Loucy (cell line): ENCODE measurements around the gene CFAP210.

Experiments used
- H2AFZ ChIP-seq: fragments of 200-600 bp; sonication (generic); 2 replicates; pipeline ENCODE4 v1.6.0; 2016; ENCODE audit warnings: antibody characterized with exemption, mild to moderate bottlenecking, low read length, moderate library complexity
- H3F3A ChIP-seq: fragments of 200-600 bp; 2 replicates; pipeline ENCODE4 v1.6.0; 2016; ENCODE audit warnings: antibody characterized with exemption, low read depth, mild to moderate bottlenecking
- H3K27me3 ChIP-seq: fragments of 200-600 bp; sonication (generic); 2 replicates; pipeline ENCODE4 v1.6.1; 2014; ENCODE audit warnings: low read length, mild to moderate bottlenecking; ENCODE audit not compliant: insufficient read depth, poor library complexity, severe bottlenecking
- H3K36me3 ChIP-seq: fragments of 200-600 bp; sonication (generic); 2 replicates; pipeline ENCODE4 v1.6.1; 2016; ENCODE audit warnings: low read length; ENCODE audit not compliant: insufficient read depth
- H3K4me1 ChIP-seq: fragments of 200-600 bp; sonication (generic); 2 replicates; pipeline ENCODE4 v1.5.1; 2014; ENCODE audit warnings: low read length, mild to moderate bottlenecking; ENCODE audit not compliant: insufficient read depth, poor library complexity, severe bottlenecking
- H3K4me2 ChIP-seq: fragments of 200-600 bp; sonication (generic); 2 replicates; pipeline ENCODE4 v1.6.0; 2014; ENCODE audit warnings: antibody characterized with exemption, low read length, low read depth, mild to moderate bottlenecking; ENCODE audit not compliant: poor library complexity, severe bottlenecking
- H3K4me3 ChIP-seq: fragments of 200-600 bp; sonication (generic); 2 replicates; pipeline ENCODE4 v1.5.1; 2014; ENCODE audit warnings: low read length, mild to moderate bottlenecking, mixed read lengths; ENCODE audit not compliant: poor library complexity, severe bottlenecking
- H3K79me2 ChIP-seq: fragments of 200-600 bp; sonication (generic); 2 replicates; pipeline ENCODE4 v1.6.1; 2014; ENCODE audit warnings: low read length; ENCODE audit not compliant: insufficient read depth
- H3K9ac ChIP-seq: fragments of 200-600 bp; sonication (generic); 2 replicates; pipeline ENCODE4 v1.6.0; 2014; ENCODE audit warnings: mild to moderate bottlenecking, low read depth, low read length, moderate library complexity; ENCODE audit not compliant: poor library complexity, severe bottlenecking
- H3K9me2 ChIP-seq: fragments of 200-600 bp; sonication (generic); replicated peaks from 2 replicates; pipeline ENCODE4 v1.6.1; 2016; ENCODE audit warnings: low read depth, low read length, mixed read lengths
- H3K9me3 ChIP-seq: fragments of 200-600 bp; sonication (generic); 2 replicates; pipeline ENCODE4 v1.6.1; 2014; ENCODE audit warnings: mild to moderate bottlenecking, antibody characterized with exemption, low read length, low read depth; ENCODE audit not compliant: insufficient read depth
- H4K20me1 ChIP-seq: fragments of 200-600 bp; sonication (generic); 2 replicates; pipeline ENCODE4 v1.6.0; 2014; ENCODE audit warnings: antibody characterized with exemption, low read length, mild to moderate bottlenecking; ENCODE audit not compliant: insufficient read depth, poor library complexity, severe bottlenecking
- CTCF ChIP-seq: fragments of 200-600 bp; sonication (generic); conservative IDR thresholded peaks from 2 replicates; pipeline ENCODE4 v1.5.1; 2014; ENCODE audit warnings: mild to moderate bottlenecking, antibody characterized with exemption, low read length
- EZH2phosphoT487 ChIP-seq: fragments of 200-600 bp; IDR thresholded peaks from 2 replicates; pipeline ENCODE4 v1.6.1; 2018; ENCODE audit warnings: antibody characterized with exemption, mild to moderate bottlenecking, moderate library complexity, borderline replicate concordance

Gene CFAP210

DNA sequence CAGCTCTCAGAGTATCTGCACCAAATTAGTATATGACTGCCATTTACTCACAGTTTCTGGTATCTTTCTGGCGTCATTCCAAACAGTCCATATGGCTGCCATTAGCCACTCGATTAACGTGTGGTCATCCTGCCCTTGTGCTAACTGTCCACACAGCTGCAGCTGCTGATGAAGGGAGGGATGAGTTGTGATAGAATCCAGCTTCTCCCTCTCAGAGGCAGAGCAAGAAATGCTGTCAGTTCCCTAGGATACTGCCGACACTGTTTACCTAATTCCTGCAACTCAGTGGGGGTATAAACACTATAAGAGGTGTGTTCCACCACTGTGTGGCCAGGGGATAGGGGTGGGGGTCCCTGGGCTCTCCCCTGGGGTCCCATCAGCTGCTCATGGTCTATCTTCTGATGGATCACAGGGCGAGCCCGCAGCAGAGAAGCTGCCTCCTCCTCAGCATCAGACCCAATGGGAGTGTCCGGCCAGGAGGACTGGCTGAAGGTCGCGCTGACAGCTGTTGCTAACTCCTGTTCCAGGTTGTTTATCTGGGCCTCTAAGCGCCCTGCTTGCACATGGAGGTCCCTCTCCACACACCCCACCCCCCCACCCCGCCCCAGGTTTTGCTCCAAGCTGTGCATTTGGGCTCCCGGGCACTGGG lies 22.2 kb upstream of the CFAP210 start:
- no peak overlapping the region for H2AFZ ChIP-seq
- H3F3A ChIP-seq, result no peaks in the 10 kb centered on the region
- H3K4me3 ChIP-seq, result no peak overlapping the region
- H3K79me2 ChIP-seq, result no peaks in the 10 kb centered on the region
- H3K4me1 ChIP-seq, result no peaks in the 10 kb centered on the region
- H3K36me3 ChIP-seq, result no peaks in the 10 kb centered on the region
- no peaks in the 10 kb centered on the region; the same call in 1 of the 2 replicates for H3K9me3 ChIP-seq
- no peaks in the 10 kb centered on the region for H3K27me3 ChIP-seq
- H4K20me1 ChIP-seq, result no peaks in the 10 kb centered on the region
- TF ChIP-seq CTCF (no peak), EZH2phosphoT487 (no peak)
- no peak overlapping the region for H3K9ac ChIP-seq
- H3K9me2 ChIP-seq, result no peaks in the 10 kb centered on the region
- H3K4me2 ChIP-seq, result no peak overlapping the region

DNA sequence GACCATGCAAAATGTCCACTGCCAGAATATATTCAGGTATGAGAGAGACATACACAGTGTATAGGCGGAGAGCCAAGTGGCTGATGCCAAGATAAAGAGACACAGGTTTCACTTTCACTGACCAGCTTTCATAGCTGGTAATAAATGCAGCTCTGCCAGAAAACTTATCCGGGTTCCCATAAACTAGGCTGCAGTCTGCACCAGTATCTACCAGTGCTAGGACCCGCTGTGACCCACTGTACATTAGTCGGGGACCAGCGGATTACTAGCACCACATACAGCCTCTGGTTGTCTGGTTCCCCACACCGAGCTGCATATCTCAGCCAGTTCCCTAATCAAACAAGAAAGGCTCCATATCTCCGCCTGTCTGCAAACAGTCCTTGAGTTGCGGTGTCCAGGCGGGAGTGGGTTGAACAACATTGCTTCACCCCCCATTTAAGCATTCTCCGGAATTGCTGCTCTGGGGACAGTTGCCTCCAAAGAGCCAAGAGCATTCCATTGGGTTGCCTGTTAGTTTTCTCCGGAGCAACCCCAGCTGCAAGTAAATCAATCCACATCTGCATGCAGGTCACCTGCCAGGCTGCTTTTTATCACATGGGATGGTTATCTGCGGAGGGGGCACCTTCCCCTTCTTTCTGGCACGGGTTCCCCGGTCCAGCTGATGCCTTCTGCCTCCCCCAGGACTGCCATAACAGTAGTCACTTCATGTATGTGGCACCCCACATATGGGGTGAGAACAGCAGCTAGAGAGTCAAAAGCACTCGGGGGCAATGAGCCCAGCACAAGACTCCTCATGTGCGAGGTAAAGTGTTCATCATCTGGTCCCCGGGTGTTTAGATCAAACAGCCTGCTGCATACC lies 21.4 kb upstream of the CFAP210 start:
- TF ChIP-seq EZH2phosphoT487 (no peak), CTCF (no peak)
- Histone ChIP-seq H3K9me2 (no peaks in the 10 kb centered on the region), H3K27me3 (no peaks in the 10 kb centered on the region), H2AFZ (no peak overlapping the region), H3K4me2 (no peak overlapping the region), H3K4me1 (no peaks in the 10 kb centered on the region), H3F3A (no peaks in the 10 kb centered on the region), H3K79me2 (no peaks in the 10 kb centered on the region), H3K4me3 (no peak overlapping the region), H4K20me1 (no peaks in the 10 kb centered on the region), H3K9me3 (no peaks in the 10 kb centered on the region; the same call in 1 of the 2 replicates), H3K36me3 (no peaks in the 10 kb centered on the region), H3K9ac (no peak overlapping the region)

GRCh38 chr2:169714699-169715098 lies 20.5 kb upstream of the CFAP210 start:
- no peaks in the 10 kb centered on the region for H4K20me1 ChIP-seq
- H3F3A ChIP-seq, result no peaks in the 10 kb centered on the region
- H3K79me2 ChIP-seq, result no peaks in the 10 kb centered on the region
- H2AFZ ChIP-seq, result no peak overlapping the region
- TF ChIP-seq EZH2phosphoT487 (no peak), CTCF (no peak)
- no peaks in the 10 kb centered on the region for H3K4me1 ChIP-seq
- H3K27me3 ChIP-seq, result no peaks in the 10 kb centered on the region
- H3K9me3 ChIP-seq, result no peaks in the 10 kb centered on the region; the same call in 1 of the 2 replicates
- H3K9ac ChIP-seq, result no peak overlapping the region
- H3K9me2 ChIP-seq, result no peaks in the 10 kb centered on the region
- H3K4me2 ChIP-seq, result no peak overlapping the region
- no peaks in the 10 kb centered on the region for H3K36me3 ChIP-seq
- no peak overlapping the region for H3K4me3 ChIP-seq
